Measurements from ENCODE around the gene PUS1. TPM values are rescaled to one million over a fixed set of nuclear protein-coding genes. Genes with fewer than 3 reads are reported as not detected.

The PUS1 gene
- total RNA-seq, 1 experiment from 2014 or later = 103 TPM

DNA sequence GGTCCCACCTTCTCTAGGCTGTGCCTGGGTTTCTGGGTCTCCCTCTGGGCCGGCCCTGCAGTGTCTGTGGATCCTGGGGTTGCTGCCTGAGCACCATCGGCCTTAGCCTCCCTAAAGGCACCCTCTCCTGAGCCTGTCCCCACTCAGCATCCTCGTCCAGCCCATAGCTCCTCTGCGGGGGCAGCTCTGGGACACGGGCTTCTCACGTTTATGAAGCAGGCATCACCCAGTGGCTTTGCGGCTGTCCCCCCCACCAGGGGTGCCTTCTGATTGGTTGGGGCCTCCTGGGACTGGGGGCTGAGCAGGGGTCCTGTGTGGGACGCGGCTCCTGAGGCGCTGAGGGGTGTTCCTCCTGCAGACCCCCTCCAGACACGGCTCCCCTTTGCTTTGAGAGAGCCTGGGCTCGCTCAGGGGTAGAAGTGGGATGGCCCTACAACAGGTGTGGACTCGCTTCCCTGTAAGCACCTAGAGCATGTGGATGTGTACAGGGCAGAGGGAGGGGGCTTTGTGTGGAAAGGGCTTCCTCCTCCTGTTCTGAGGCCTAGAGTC, 23.9 kb upstream of the PUS1 start:
- Histone ChIP-seq H3K4me1 (ENCODE audit: insufficient read depth, low read length, poor library complexity, severe bottlenecking) (no peaks in the 10 kb centered on the region), H3K27ac (ENCODE audit: low read depth, low read length, poor library complexity, severe bottlenecking) (no peak overlapping the region), H3K9me3 (ENCODE audit: low read depth, low read length, poor library complexity, severe bottlenecking) (no peaks in the 10 kb centered on the region), H3K27me3 (replicated peaks; ENCODE audit: insufficient read depth, low read depth, low read length, poor library complexity) (no peaks in the 10 kb centered on the region), H3K36me3 (ENCODE audit: insufficient read depth, low read length, poor library complexity, severe bottlenecking) (peaks cover 9% of the 10 kb centered on the region), H3K4me3 (ENCODE audit: low read depth, low read length, poor library complexity, severe bottlenecking) (no peak overlapping the region)
- POLR2A ChIA-PET (ENCODE audit: low non-redundant PET) = no interaction called here
- no peak for DNase-seq (ENCODE audit: low spot score)
- no TSS peak for BruUV-seq (replicated peaks)
- intact Hi-C loops (cut with micrococcal nuclease; ENCODE audit: unreplicated experiment) = no loop called here
- CTCF ChIA-PET = no interaction called here
- TF ChIP-seq, protein P1, sequence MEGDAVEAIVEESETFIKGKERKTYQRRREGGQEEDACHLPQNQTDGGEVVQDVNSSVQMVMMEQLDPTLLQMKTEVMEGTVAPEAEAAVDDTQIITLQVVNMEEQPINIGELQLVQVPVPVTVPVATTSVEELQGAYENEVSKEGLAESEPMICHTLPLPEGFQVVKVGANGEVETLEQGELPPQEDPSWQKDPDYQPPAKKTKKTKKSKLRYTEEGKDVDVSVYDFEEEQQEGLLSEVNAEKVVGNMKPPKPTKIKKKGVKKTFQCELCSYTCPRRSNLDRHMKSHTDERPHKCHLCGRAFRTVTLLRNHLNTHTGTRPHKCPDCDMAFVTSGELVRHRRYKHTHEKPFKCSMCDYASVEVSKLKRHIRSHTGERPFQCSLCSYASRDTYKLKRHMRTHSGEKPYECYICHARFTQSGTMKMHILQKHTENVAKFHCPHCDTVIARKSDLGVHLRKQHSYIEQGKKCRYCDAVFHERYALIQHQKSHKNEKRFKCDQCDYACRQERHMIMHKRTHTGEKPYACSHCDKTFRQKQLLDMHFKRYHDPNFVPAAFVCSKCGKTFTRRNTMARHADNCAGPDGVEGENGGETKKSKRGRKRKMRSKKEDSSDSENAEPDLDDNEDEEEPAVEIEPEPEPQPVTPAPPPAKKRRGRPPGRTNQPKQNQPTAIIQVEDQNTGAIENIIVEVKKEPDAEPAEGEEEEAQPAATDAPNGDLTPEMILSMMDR (conservative IDR thresholded peaks at IDR 0.05; ENCODE audit: low read depth, low read length) = no peak
- TF ChIP-seq EZH2 (IDR thresholded peaks at IDR 0.05; ENCODE audit: borderline replicate concordance, low read depth, low read length, poor library complexity, severe bottlenecking) = no peak

DNA sequence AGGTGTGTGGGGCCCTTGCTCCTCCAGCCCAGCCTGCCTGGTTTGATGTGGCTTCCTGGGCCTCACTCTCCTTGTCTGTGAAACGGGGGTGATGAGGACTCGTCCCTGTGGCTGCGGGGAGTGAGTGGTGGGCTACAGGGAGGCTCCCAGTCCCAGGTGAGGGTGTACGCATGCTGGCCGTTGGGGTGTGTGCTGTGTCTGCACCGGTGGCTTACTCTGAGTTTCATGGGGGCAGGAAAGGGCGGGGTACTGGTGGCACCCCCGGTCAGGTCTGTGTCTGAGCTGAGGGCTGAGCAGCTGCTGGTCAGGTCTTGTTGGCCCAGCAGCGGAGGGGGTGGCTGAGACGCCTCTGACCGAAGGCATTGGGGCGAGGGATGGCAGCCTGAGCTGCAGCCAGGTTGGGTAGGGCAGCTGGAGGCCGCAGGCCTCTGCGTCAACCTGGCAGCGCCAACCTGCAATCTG, 23.4 kb upstream of the PUS1 start:
- H3K9me3 ChIP-seq (ENCODE audit: low read depth, low read length, poor library complexity, severe bottlenecking) = no peaks in the 10 kb centered on the region
- TF ChIP-seq EZH2 (IDR thresholded peaks at IDR 0.05; ENCODE audit: borderline replicate concordance, low read depth, low read length, poor library complexity, severe bottlenecking) = no peak
- TF ChIP-seq, protein P1 (conservative IDR thresholded peaks at IDR 0.05; ENCODE audit: low read depth, low read length) = no peak
- intact Hi-C loops (cut with micrococcal nuclease; ENCODE audit: unreplicated experiment) = no loop called here
- POLR2A ChIA-PET (ENCODE audit: low non-redundant PET) = no interaction called here
- H3K36me3 ChIP-seq (ENCODE audit: insufficient read depth, low read length, poor library complexity, severe bottlenecking) = peaks cover 14% of the 10 kb centered on the region
- no TSS peak for BruUV-seq (replicated peaks)
- no peaks in the 10 kb centered on the region for H3K27me3 ChIP-seq (replicated peaks; ENCODE audit: insufficient read depth, low read depth, low read length, poor library complexity)
- no peak overlapping the region for H3K27ac ChIP-seq (ENCODE audit: low read depth, low read length, poor library complexity, severe bottlenecking)
- H3K4me3 ChIP-seq (ENCODE audit: low read depth, low read length, poor library complexity, severe bottlenecking) = no peak overlapping the region
- CTCF ChIA-PET = no interaction called here
- no peak for DNase-seq (ENCODE audit: low spot score)
- no peaks in the 10 kb centered on the region for H3K4me1 ChIP-seq (ENCODE audit: insufficient read depth, low read length, poor library complexity, severe bottlenecking)

DNA sequence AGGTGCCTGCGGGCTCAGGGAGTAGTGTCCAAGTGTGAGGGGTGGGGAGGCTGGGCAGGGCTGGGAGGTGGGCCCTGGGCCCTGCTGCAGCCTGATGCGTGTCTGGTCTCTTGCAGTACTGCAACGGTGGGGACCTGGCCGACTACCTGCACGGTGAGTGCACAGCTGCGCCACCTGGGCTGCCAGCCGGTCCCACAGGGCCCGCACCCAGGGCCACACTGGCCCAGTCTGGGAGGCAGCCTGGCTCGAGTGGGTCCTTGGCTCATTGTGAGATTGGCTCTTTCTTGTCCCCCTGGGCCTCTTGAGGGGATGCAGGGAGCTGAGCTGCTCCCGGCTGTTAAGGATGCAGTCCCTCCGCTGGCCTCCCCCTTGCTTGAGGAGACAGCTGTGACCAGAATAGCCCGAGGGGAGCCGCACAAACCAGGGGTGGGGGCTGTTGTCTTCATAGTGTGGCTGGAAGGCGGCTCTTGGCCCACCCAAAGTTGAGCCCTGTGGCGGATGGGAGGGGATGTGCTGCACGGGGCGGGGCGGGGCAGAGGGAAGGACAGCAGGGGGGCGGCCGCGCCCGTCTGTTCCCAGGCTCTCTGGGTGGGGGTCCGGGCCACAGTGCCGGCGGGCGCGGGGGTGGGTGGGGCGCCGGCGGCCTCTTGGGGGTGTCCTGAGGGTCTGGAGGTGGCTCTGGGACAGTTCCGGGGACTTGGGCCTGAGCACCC, 21.5 kb upstream of the PUS1 start:
- no peak for TF ChIP-seq EZH2 (IDR thresholded peaks at IDR 0.05; ENCODE audit: borderline replicate concordance, low read depth, low read length, poor library complexity, severe bottlenecking)
- TF ChIP-seq, protein P1 (conservative IDR thresholded peaks at IDR 0.05; ENCODE audit: low read depth, low read length) = no peak
- Histone ChIP-seq H3K27me3 (replicated peaks; ENCODE audit: insufficient read depth, low read depth, low read length, poor library complexity) (no peaks in the 10 kb centered on the region), H3K4me3 (ENCODE audit: low read depth, low read length, poor library complexity, severe bottlenecking) (no peak overlapping the region), H3K4me1 (ENCODE audit: insufficient read depth, low read length, poor library complexity, severe bottlenecking) (peaks cover 9% of the 10 kb centered on the region), H3K27ac (ENCODE audit: low read depth, low read length, poor library complexity, severe bottlenecking) (no peak overlapping the region), H3K36me3 (ENCODE audit: insufficient read depth, low read length, poor library complexity, severe bottlenecking) (peaks cover 29% of the 10 kb centered on the region), H3K9me3 (ENCODE audit: low read depth, low read length, poor library complexity, severe bottlenecking) (no peaks in the 10 kb centered on the region)
- ChIA-PET POLR2A (ENCODE audit: low non-redundant PET) (no interaction called here), CTCF (no interaction called here)
- DNase-seq (ENCODE audit: low spot score) = no peak
- intact Hi-C loops (cut with micrococcal nuclease; ENCODE audit: unreplicated experiment) = no loop called here
- BruUV-seq (replicated peaks) = no TSS peak

Measured in A673 (cell line).